Psoas muscle (tissue), 8 donors: ENCODE measurements around the gene METTL4. TPM values are rescaled to one million over a fixed set of nuclear protein-coding genes. Genes with fewer than 3 reads are reported as not detected.
A peak's percentile ranks its signal among the peaks of the same experiment; 100 is the strongest.

Experiments
- ATAC-seq, 4 donors: fragments of 200-7000 bp; cut with Tn5 transposase; one replicate each; pipeline ENCODE4 v1.9.1; 2020; ENCODE audit warnings: moderate library complexity in 3 of 4, mild to moderate bottlenecking in 2 of 4
- DNase-seq, 2 donors: peaks; one replicate each; pipeline ENCODE4 v3.0.0-alpha.2; 2020
- H3K27ac ChIP-seq: fragments of 200-600 bp; one replicate; pipeline ENCODE4 v1.8.0; 2022
- H3K27me3 ChIP-seq, 3 donors: fragments of 200-600 bp in 1 of 3; one replicate each; pipeline versions ENCODE4 v1.6.1 to v1.8.0; 2013 to 2022; ENCODE audit warnings: low read length in 2 of 3, mild to moderate bottlenecking in 2 of 3, moderate library complexity in 1 of 3; ENCODE audit not compliant: insufficient read depth in 3 of 3
- H3K36me3 ChIP-seq, 2 donors: fragments of 200-600 bp in 1 of 2; one replicate each; pipeline versions ENCODE4 v1.6.1 to v1.8.0; 2013 to 2022; ENCODE audit warnings: low read depth in 1 of 2, mild to moderate bottlenecking in 1 of 2, moderate library complexity in 1 of 2; ENCODE audit not compliant: insufficient read depth in 1 of 2
- H3K4me1 ChIP-seq: fragments of 200-600 bp; one replicate; pipeline ENCODE4 v1.8.0; 2022
- H3K4me3 ChIP-seq: fragments of 200-600 bp; one replicate; pipeline ENCODE4 v1.8.0; 2022; ENCODE audit warnings: mild to moderate bottlenecking
- H3K9me3 ChIP-seq: fragments of 200-600 bp; one replicate; pipeline ENCODE4 v1.8.0; 2022
- WGBS, 3 donors: extraction: QIAGEN DNeasy Blood & Tissue Kit; methylation state at CpG; one replicate each; pipeline versions ENCODE4 v1.1.6 to v1.1.7; 2013; 5-methylcytosine and 5-hydroxymethylcytosine counted together
- intact Hi-C, 2 donors: fragments of 100-400 bp; cut with DNase I; formaldehyde crosslinking; loops; one replicate each; pipeline versions ENCODE4 v1.11.0 to v1.14.2; 2022
- polyA plus RNA-seq, 3 donors: library from polyadenylated mRNA; stranded (reverse); fragments of 200-250 nt; gene quantifications; one replicate each; pipeline ENCODE4 v1.2.3, GENCODE V29; 2013
- total RNA-seq, 4 donors: library from RNA; stranded (reverse); fragmentation: NEBNext Ultra II Directional in 2 of 4; extraction: Animal tissue kit (Norgen Biotek cat#: 25700) in 2 of 4; gene quantifications; one replicate each; pipeline versions ENCODE4 v1.2.1 to v1.2.4, GENCODE V29; 2021 to 2023
- TF ChIP-seq, protein P1 (sequence below): fragments of 200-600 bp; IDR thresholded peaks from one replicate; pipeline ENCODE4 v1.8.0; 2022; ENCODE audit warnings: antibody characterized with exemption
- donor health status: healthy with polysubstance abuse.
- donor health status: DM: no; HTN: no; CAD: no; lungs with moderate emphysema.
- donor health status: Bipolar disorder and iron deficiency.
- donor health status: healthy.
- donor health status: DM: yes; HTN: yes; CAD: no.
- donor health status: DM: no; HTN: no; CAD: no.
- donor health status: DM: no; HTN: no; CAD: no.
- donor health status: DM: yes; HTN: yes; CAD: no.

Gene METTL4
- total and polyA plus RNA-seq, 7 donors, result 2.7 to 5.0 (median 3.9) TPM

DNA sequence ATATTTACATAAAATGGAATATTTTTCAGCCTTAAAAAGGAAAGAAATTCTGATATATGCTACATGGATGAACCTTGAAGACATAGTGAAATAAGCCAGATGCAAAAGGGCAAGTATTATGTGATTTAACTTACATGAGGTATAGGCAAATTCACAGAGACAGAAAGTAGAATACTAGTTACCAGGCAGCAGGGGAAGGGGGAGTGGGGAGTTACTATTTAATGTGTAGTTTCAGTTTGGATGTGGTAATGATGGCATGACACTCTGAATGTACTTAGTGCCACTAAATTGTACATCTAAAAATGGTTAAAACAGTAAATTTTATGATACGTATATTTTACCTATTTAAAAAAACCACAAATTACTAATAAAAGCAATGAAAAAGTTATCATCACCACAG, 12.1 kb downstream of the METTL4 start:
- intact Hi-C loops, result no loop called here
- 94 to 100% (median 95%) methylated on average over 1 of the region's 1 CpG for WGBS, 3 donors
- peaks cover 0 to 38% of the 10 kb centered on the region in 2 donors for H3K36me3 ChIP-seq

DNA sequence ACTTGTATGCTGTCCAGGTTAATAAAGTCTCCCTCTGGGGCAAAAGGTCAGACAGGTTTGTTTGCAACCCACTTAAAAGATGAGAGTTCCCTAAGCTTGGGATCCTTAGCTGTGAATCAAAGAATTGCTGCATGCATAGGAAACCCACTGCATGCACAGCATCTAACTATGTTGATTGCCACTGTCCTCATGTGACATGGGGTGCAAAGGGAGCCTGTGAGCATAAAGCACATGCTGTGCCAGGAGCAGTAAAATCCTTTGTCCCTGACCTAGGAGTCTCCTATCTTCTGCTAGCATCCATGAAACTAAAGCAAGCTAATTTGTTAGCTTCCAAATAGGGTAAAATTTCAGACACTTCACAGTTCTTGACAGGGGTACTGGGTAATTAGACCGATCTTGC, 13.8 kb downstream of the METTL4 start:
- Histone ChIP-seq H3K9me3 (no peaks in the 10 kb centered on the region), H3K4me3 (no peak overlapping the region), H3K27me3 (no peaks in the 10 kb centered on the region), H3K4me1 (no peaks in the 10 kb centered on the region), H3K36me3 (peaks cover 0 to 48% of the 10 kb centered on the region in 2 donors), H3K27ac (no peak overlapping the region)
- ATAC-seq, result no peak
- intact Hi-C loops, result no loop called here
- TF ChIP-seq, protein P1, sequence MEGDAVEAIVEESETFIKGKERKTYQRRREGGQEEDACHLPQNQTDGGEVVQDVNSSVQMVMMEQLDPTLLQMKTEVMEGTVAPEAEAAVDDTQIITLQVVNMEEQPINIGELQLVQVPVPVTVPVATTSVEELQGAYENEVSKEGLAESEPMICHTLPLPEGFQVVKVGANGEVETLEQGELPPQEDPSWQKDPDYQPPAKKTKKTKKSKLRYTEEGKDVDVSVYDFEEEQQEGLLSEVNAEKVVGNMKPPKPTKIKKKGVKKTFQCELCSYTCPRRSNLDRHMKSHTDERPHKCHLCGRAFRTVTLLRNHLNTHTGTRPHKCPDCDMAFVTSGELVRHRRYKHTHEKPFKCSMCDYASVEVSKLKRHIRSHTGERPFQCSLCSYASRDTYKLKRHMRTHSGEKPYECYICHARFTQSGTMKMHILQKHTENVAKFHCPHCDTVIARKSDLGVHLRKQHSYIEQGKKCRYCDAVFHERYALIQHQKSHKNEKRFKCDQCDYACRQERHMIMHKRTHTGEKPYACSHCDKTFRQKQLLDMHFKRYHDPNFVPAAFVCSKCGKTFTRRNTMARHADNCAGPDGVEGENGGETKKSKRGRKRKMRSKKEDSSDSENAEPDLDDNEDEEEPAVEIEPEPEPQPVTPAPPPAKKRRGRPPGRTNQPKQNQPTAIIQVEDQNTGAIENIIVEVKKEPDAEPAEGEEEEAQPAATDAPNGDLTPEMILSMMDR, result no peak
- WGBS, 3 donors, result 0 to 75% (median 69%) methylated on average over 1 of the region's 1 CpG
- DNase-seq, result no peak

More for the DNA sequence above, 12.1 kb downstream of the METTL4 start:
- DNase-seq (no peak), ATAC-seq (no peak)
- no peaks in the 10 kb centered on the region for H3K4me1 ChIP-seq
- no peaks in the 10 kb centered on the region for H3K27me3 ChIP-seq
- no peak overlapping the region for H3K27ac ChIP-seq
- no peak overlapping the region for H3K4me3 ChIP-seq
- H3K9me3 ChIP-seq, result no peaks in the 10 kb centered on the region
- TF ChIP-seq, protein P1, result no peak

DNA sequence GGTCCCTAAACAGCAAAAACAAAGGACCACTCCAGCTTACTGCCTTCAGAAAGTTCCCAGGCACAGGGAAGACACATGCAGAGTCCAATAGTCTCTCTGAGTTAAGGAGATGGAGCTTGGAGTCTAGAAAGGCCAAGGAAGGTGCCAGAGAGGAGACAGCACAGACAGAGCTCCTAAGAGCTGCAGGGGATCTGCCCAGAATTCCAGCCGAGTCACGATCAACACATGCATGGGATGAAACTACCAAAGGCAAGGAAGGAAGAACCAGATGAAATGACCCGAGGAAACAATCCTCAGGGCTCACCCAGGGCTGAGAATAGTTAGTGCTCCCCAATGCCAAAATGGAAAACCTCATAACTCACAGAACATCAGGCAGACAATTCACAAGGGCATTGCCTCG, 15.4 kb downstream of the METTL4 start:
- DNase-seq, result no peak
- H3K4me3 ChIP-seq, result no peak overlapping the region
- intact Hi-C loops, result no loop called here
- no peaks in the 10 kb centered on the region for H3K4me1 ChIP-seq
- TF ChIP-seq, protein P1, result no peak
- WGBS, 3 donors, result 55 to 69% (median 62%) methylated on average over 4 of the region's 4 CpGs
- H3K27ac ChIP-seq, result no peak overlapping the region
- H3K9me3 ChIP-seq, result no peaks in the 10 kb centered on the region
- H3K27me3 ChIP-seq, result no peaks in the 10 kb centered on the region
- H3K36me3 ChIP-seq, result peaks cover 0 to 50% of the 10 kb centered on the region in 2 donors
- no peak for ATAC-seq

DNA sequence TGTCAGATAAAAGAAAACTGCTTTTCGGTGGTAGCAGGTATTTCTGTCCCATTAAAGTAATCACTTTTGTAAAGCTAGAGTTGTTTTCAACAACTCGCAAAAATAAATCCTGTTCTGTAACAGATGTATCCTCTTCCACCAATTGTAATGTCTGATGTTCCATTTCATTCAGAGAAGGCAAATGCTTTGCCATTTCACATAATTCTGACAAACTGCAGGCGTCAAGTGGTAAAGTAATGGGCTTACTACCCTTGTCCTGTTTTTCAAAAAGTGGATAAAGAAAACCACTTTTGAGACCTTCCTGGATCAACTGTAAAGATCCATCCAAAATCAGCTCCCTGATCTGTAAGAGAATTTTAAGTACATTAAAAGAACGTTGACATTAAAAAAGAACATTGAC, 16.6 kb downstream of the METTL4 start:
- intact Hi-C loops, result no loop called here

More for the DNA sequence above, 16.6 kb downstream of the METTL4 start:
- H3K9me3 ChIP-seq, result no peaks in the 10 kb centered on the region
- H3K36me3 ChIP-seq, result peaks cover 0 to 44% of the 10 kb centered on the region in 2 donors
- DNase-seq, result no peak
- H3K4me3 ChIP-seq, result peak overlapping the region; percentile 31
- no peaks in the 10 kb centered on the region for H3K27me3 ChIP-seq
- TF ChIP-seq, protein P1, result no peak
- ATAC-seq, result no peak
- H3K4me1 ChIP-seq, result no peaks in the 10 kb centered on the region
- H3K27ac ChIP-seq, result no peak overlapping the region
- 70 to 75% (median 72%) methylated on average over 4 of the region's 4 CpGs for whole genome bisulfite sequencing, 3 donors
